Measurements from ENCODE around the gene KLK6. TPM values are rescaled to one million over a fixed set of nuclear protein-coding genes. Genes with fewer than 3 reads are reported as not detected.

The KLK6 gene
- total RNA-seq, 2 experiments from 2014 or later = not detected

- no peak overlapping the region for H3K27ac Mint-ChIP-seq
- no peaks in the 10 kb centered on the region for H3K9me3 Mint-ChIP-seq
- no peaks in the 10 kb centered on the region for H3K36me3 Mint-ChIP-seq (ENCODE audit: low read depth)
- no peak for DNase-seq
- H3K27me3 Mint-ChIP-seq (ENCODE audit: low read depth) = peaks cover 35% of the 10 kb centered on the region
- no peaks in the 10 kb centered on the region for H3K4me1 Mint-ChIP-seq (ENCODE audit: low read depth)
- intact Hi-C loops (cut with micrococcal nuclease) = no loop called here
- no peak overlapping the region for H3K4me3 Mint-ChIP-seq
- CTCF ChIA-PET = interaction anchor here (0.6 to 1.1 kb wide), 2 partner anchors 10 to 85 kb away, joined by 3 to 4 read pairs; no protein-coding TSS in a partner anchor
These were observed 37.2 kb downstream of the KLK6 start for GRCh38 chr19:50932018-50932689.

- H3K4me1 Mint-ChIP-seq (ENCODE audit: low read depth) = no peaks in the 10 kb centered on the region
- intact Hi-C loops (cut with micrococcal nuclease) = no loop called here
- DNase-seq = no peak
- no peak overlapping the region for H3K27ac Mint-ChIP-seq
- H3K36me3 Mint-ChIP-seq (ENCODE audit: low read depth) = no peaks in the 10 kb centered on the region
- no peaks in the 10 kb centered on the region for H3K9me3 Mint-ChIP-seq
- CTCF ChIA-PET = interaction anchor here (0.7 to 1.6 kb wide), 4 partner anchors 9 to 166 kb away, joined by 3 to 4 read pairs (median 3); no protein-coding TSS in a partner anchor
- no peak overlapping the region for H3K4me3 Mint-ChIP-seq
- H3K27me3 Mint-ChIP-seq (ENCODE audit: low read depth) = peaks cover 30% of the 10 kb centered on the region
These were observed 38.4 kb downstream of the KLK6 start for GRCh38 chr19:50931023-50931422.

GRCh38 chr19:50928831-50929230, 40.6 kb downstream of the KLK6 start:
- H3K9me3 Mint-ChIP-seq = no peaks in the 10 kb centered on the region
- H3K4me1 Mint-ChIP-seq (ENCODE audit: low read depth) = no peaks in the 10 kb centered on the region
- intact Hi-C loops (cut with micrococcal nuclease) = loop anchor here (10.0 kb wide), 1 partner anchor 86 kb away; the partner anchor contains the start of gene KLK10
- no peak for DNase-seq
- CTCF ChIA-PET = no interaction called here
- no peak overlapping the region for H3K27ac Mint-ChIP-seq
- no peak overlapping the region for H3K4me3 Mint-ChIP-seq
- H3K36me3 Mint-ChIP-seq (ENCODE audit: low read depth) = no peaks in the 10 kb centered on the region
- peaks cover 29% of the 10 kb centered on the region for H3K27me3 Mint-ChIP-seq (ENCODE audit: low read depth)

- Mint-ChIP-seq H3K36me3 (ENCODE audit: low read depth) (no peaks in the 10 kb centered on the region), H3K4me3 (no peak overlapping the region), H3K27ac (no peak overlapping the region), H3K9me3 (no peaks in the 10 kb centered on the region), H3K4me1 (ENCODE audit: low read depth) (peaks cover 7% of the 10 kb centered on the region), H3K27me3 (ENCODE audit: low read depth) (peaks cover 28% of the 10 kb centered on the region)
- DNase-seq = no peak
- CTCF ChIA-PET = no interaction called here
- intact Hi-C loops (cut with micrococcal nuclease) = loop anchor here (10.0 kb wide), 1 partner anchor 89 kb away; the partner anchor contains the start of gene KLK10
These were observed 43.2 kb downstream of the KLK6 start for GRCh38 chr19:50926144-50926543.

GRCh38 chr19:50925734-50926133, 43.7 kb downstream of the KLK6 start:
- H3K27ac Mint-ChIP-seq = no peak overlapping the region
- peaks cover 7% of the 10 kb centered on the region for H3K4me1 Mint-ChIP-seq (ENCODE audit: low read depth)
- H3K36me3 Mint-ChIP-seq (ENCODE audit: low read depth) = no peaks in the 10 kb centered on the region
- H3K4me3 Mint-ChIP-seq = no peak overlapping the region
- H3K9me3 Mint-ChIP-seq = no peaks in the 10 kb centered on the region
- H3K27me3 Mint-ChIP-seq (ENCODE audit: low read depth) = peaks cover 27% of the 10 kb centered on the region
- CTCF ChIA-PET = no interaction called here
- intact Hi-C loops (cut with micrococcal nuclease) = loop anchor here (10.0 kb wide), 1 partner anchor 89 kb away; the partner anchor contains the start of gene KLK10
- no peak for DNase-seq

- intact Hi-C loops (cut with micrococcal nuclease) = loop anchor here (5.0 to 10.0 kb wide), 3 partner anchors 87 to 217 kb away; partner anchors contain the start of gene KLK10
- Mint-ChIP-seq H3K4me1 (ENCODE audit: low read depth) (peaks cover 7% of the 10 kb centered on the region), H3K36me3 (ENCODE audit: low read depth) (no peaks in the 10 kb centered on the region), H3K27me3 (ENCODE audit: low read depth) (peaks cover 22% of the 10 kb centered on the region), H3K9me3 (no peaks in the 10 kb centered on the region), H3K27ac (no peak overlapping the region), H3K4me3 (no peak overlapping the region)
- DNase-seq = no peak
- CTCF ChIA-PET = interaction anchor here (0.6 to 1.1 kb wide), 2 partner anchors 12 to 358 kb away, joined by 3 read pairs; no protein-coding TSS in a partner anchor
These were observed 44.8 kb downstream of the KLK6 start for GRCh38 chr19:50924586-50924985.

- CTCF ChIA-PET = interaction anchor here (0.6 to 1.9 kb wide), 25 partner anchors 8 to 389 kb away, joined by 3 to 8 read pairs (median 4); partner anchors contain the start of genes CLEC11A and KLK2
- Mint-ChIP-seq H3K4me3 (no peak overlapping the region), H3K9me3 (no peaks in the 10 kb centered on the region), H3K27me3 (ENCODE audit: low read depth) (peaks cover 28% of the 10 kb centered on the region), H3K4me1 (ENCODE audit: low read depth) (peaks cover 7% of the 10 kb centered on the region), H3K27ac (no peak overlapping the region), H3K36me3 (ENCODE audit: low read depth) (no peaks in the 10 kb centered on the region)
- peak; percentile 88 for DNase-seq
- intact Hi-C loops (cut with micrococcal nuclease) = loop anchor here (1.0 to 10.0 kb wide), 7 partner anchors 85 to 385 kb away; partner anchors contain the start of gene KLK10
These were observed 47.0 kb downstream of the KLK6 start for GRCh38 chr19:50922317-50922853.

- H3K27ac Mint-ChIP-seq = no peak overlapping the region
- CTCF ChIA-PET = interaction anchor here (0.6 to 1.9 kb wide), 26 partner anchors 9 to 389 kb away, joined by 3 to 8 read pairs (median 4); partner anchors contain the start of genes CLEC11A and KLK2
These were observed 47.7 kb downstream of the KLK6 start for GRCh38 chr19:50921426-50922316.

GRCh38 chr19:50916069-50916468, 53.3 kb downstream of the KLK6 start:
- Mint-ChIP-seq H3K36me3 (ENCODE audit: low read depth) (no peaks in the 10 kb centered on the region), H3K9me3 (no peaks in the 10 kb centered on the region), H3K27me3 (ENCODE audit: low read depth) (peaks cover 18% of the 10 kb centered on the region), H3K4me1 (ENCODE audit: low read depth) (no peaks in the 10 kb centered on the region), H3K4me3 (no peak overlapping the region), H3K27ac (no peak overlapping the region)
- DNase-seq = no peak
- intact Hi-C loops (cut with micrococcal nuclease) = no loop called here
- CTCF ChIA-PET = no interaction called here

More at GRCh38 chr19:50921426-50922316, 47.7 kb downstream of the KLK6 start:
- DNase-seq = no peak
- H3K27me3 Mint-ChIP-seq (ENCODE audit: low read depth) = peaks cover 30% of the 10 kb centered on the region
- no peak overlapping the region for H3K4me3 Mint-ChIP-seq
- H3K36me3 Mint-ChIP-seq (ENCODE audit: low read depth) = no peaks in the 10 kb centered on the region
- no peaks in the 10 kb centered on the region for H3K9me3 Mint-ChIP-seq
- intact Hi-C loops (cut with micrococcal nuclease) = loop anchor here (1.0 to 10.0 kb wide), 7 partner anchors 84 to 384 kb away; partner anchors contain the start of gene KLK10
- peaks cover 7% of the 10 kb centered on the region for H3K4me1 Mint-ChIP-seq (ENCODE audit: low read depth)

- Mint-ChIP-seq H3K4me3 (no peak overlapping the region), H3K36me3 (ENCODE audit: low read depth) (no peaks in the 10 kb centered on the region), H3K9me3 (no peaks in the 10 kb centered on the region), H3K4me1 (ENCODE audit: low read depth) (peaks cover 10% of the 10 kb centered on the region), H3K27ac (no peak overlapping the region), H3K27me3 (ENCODE audit: low read depth) (peaks cover 36% of the 10 kb centered on the region)
- intact Hi-C loops (cut with micrococcal nuclease) = no loop called here
- peak; percentile 37 for DNase-seq
- CTCF ChIA-PET = interaction anchor here (0.6 kb wide), 1 partner anchor 11 kb away, joined by 3 read pairs; no protein-coding TSS in a partner anchor
These were observed 56.4 kb downstream of the KLK6 start for GRCh38 chr19:50912727-50913716.

GRCh38 chr19:50912102-50912599, 57.2 kb downstream of the KLK6 start:
- DNase-seq = no peak
- Mint-ChIP-seq H3K36me3 (ENCODE audit: low read depth) (no peaks in the 10 kb centered on the region), H3K9me3 (no peaks in the 10 kb centered on the region), H3K27me3 (ENCODE audit: low read depth) (peaks cover 34% of the 10 kb centered on the region), H3K27ac (no peak overlapping the region), H3K4me1 (ENCODE audit: low read depth) (peaks cover 10% of the 10 kb centered on the region), H3K4me3 (no peak overlapping the region)
- intact Hi-C loops (cut with micrococcal nuclease) = no loop called here
- CTCF ChIA-PET = interaction anchor here (0.6 kb wide), 1 partner anchor 12 kb away, joined by 3 read pairs; no protein-coding TSS in a partner anchor

All from activated naive CD4-positive, alpha-beta T cell treated with anti-CD3 and anti-CD28 coated beads for 36 hours (primary cell).